CD4-positive, alpha-beta T cell treated with Interferon gamma for 1 hour (primary cell): ENCODE measurements around the gene LRP6.

Source experiments
- DNase-seq: peaks from one replicate; pipeline ENCODE4 v3.0.0-alpha.2; 2020

LRP6 gene

GRCh38 chr12:12108441-12109058, 158.3 kb downstream of the LRP6 start:
- DNase-seq = no peak

- no peak for DNase-seq
Observed at GRCh38 chr12:12107678-12108077, 159.2 kb downstream of the LRP6 start.

- no peak for DNase-seq
Observed at GRCh38 chr12:12099102-12099501, 167.7 kb downstream of the LRP6 start.

GRCh38 chr12:12098691-12099015, 168.2 kb downstream of the LRP6 start:
- DNase-seq = no peak

- no peak for DNase-seq
Observed at GRCh38 chr12:12097891-12098690, 168.8 kb downstream of the LRP6 start.

GRCh38 chr12:12095021-12095420, 171.8 kb downstream of the LRP6 start:
- DNase-seq = no peak

GRCh38 chr12:12094481-12094880, 172.4 kb downstream of the LRP6 start:
- DNase-seq = no peak

- no peak for DNase-seq
Observed at GRCh38 chr12:12091977-12092663, 174.7 kb downstream of the LRP6 start.

GRCh38 chr12:12091071-12091470, 175.8 kb downstream of the LRP6 start:
- no peak for DNase-seq

GRCh38 chr12:12088761-12089160, 178.1 kb downstream of the LRP6 start:
- no peak for DNase-seq

- DNase-seq = no peak
Observed at GRCh38 chr12:12088147-12088546, 178.7 kb downstream of the LRP6 start.

- no peak for DNase-seq
Observed at GRCh38 chr12:12087693-12088034, 179.2 kb downstream of the LRP6 start.

GRCh38 chr12:12086973-12087692, 179.7 kb downstream of the LRP6 start:
- DNase-seq = no peak

GRCh38 chr12:12086362-12086761, 180.5 kb downstream of the LRP6 start:
- no peak for DNase-seq

- DNase-seq = no peak
Observed at GRCh38 chr12:12083688-12084087, 183.2 kb downstream of the LRP6 start.

GRCh38 chr12:12081836-12082497, 184.9 kb downstream of the LRP6 start:
- no peak for DNase-seq

GRCh38 chr12:12079291-12079690, 187.6 kb downstream of the LRP6 start:
- DNase-seq = no peak

- DNase-seq = no peak
Observed at GRCh38 chr12:12072064-12072760, 194.6 kb downstream of the LRP6 start.

GRCh38 chr12:12070674-12071656, 195.9 kb downstream of the LRP6 start, which contains the start of gene BCL2L14:
Gene BCL2L14 (plus strand): TSS chr12:12070939. CDS start chr12:12079306, 8,367 bp downstream.
- no peak for DNase-seq

GRCh38 chr12:12069821-12070548, 196.9 kb downstream of the LRP6 start:
- DNase-seq = no peak
